ENCODE results near the gene TIMP2.

TIMP2 gene

GRCh38 chr17:78862073-78863023, 62.8 kb downstream of the TIMP2 start:
- DNase-seq = no peak

- no peak for DNase-seq
Measured at GRCh38 chr17:78861229-78861628, 64.0 kb downstream of the TIMP2 start.

- DNase-seq = no peak
Measured at GRCh38 chr17:78859051-78859450, 66.1 kb downstream of the TIMP2 start.

GRCh38 chr17:78857266-78857665, 67.9 kb downstream of the TIMP2 start:
- no peak for DNase-seq

GRCh38 chr17:78855561-78856165, 69.5 kb downstream of the TIMP2 start:
- no peak for DNase-seq

GRCh38 chr17:78854508-78854907, 70.7 kb downstream of the TIMP2 start:
- no peak for DNase-seq

- DNase-seq = no peak
Measured at GRCh38 chr17:78853926-78854394, 71.2 kb downstream of the TIMP2 start.

GRCh38 chr17:78852709-78853121, 72.5 kb downstream of the TIMP2 start:
- no peak for DNase-seq

GRCh38 chr17:78849026-78849425, 76.2 kb downstream of the TIMP2 start:
- no peak for DNase-seq

GRCh38 chr17:78847052-78847451, 78.1 kb downstream of the TIMP2 start:
- DNase-seq = no peak

GRCh38 chr17:78844301-78845005, 80.7 kb downstream of the TIMP2 start:
- no peak for DNase-seq

GRCh38 chr17:78842881-78843565, 82.2 kb downstream of the TIMP2 start:
- DNase-seq = peak; percentile 31

GRCh38 chr17:78840780-78841611, 84.2 kb downstream of the TIMP2 start, which contains the start of gene USP36:
USP36 (minus strand) TSS chr17:78840814; CDS start chr17:78836363, 4,451 bp downstream.
- DNase-seq = peak; percentile 97

- no peak for DNase-seq
Measured at GRCh38 chr17:78840530-78840779, 84.7 kb downstream of the TIMP2 start.

- DNase-seq = no peak
Measured at GRCh38 chr17:78839762-78840529, 85.2 kb downstream of the TIMP2 start.

- DNase-seq = no peak
Measured at GRCh38 chr17:78839235-78839761, 85.9 kb downstream of the TIMP2 start.

GRCh38 chr17:78838574-78839005, 86.6 kb downstream of the TIMP2 start:
- DNase-seq = no peak

- no peak for DNase-seq
Measured at GRCh38 chr17:78836420-78837021, 88.7 kb downstream of the TIMP2 start.

- DNase-seq = no peak
Measured at GRCh38 chr17:78834571-78834970, 90.6 kb downstream of the TIMP2 start.

GRCh38 chr17:78832541-78832810, 92.7 kb downstream of the TIMP2 start:
- no peak for DNase-seq

Measured in NCI-H1105 (cell line).